H1 (cell line): ENCODE data around the gene SVOPL. TPM values are rescaled to one million over a fixed set of nuclear protein-coding genes. Genes with fewer than 3 reads are reported as not detected.

Experiments
- CTCF ChIA-PET: fragments of 300-600 bp; sonication (Branson Sonifier 250); formaldehyde crosslinking; loops from one replicate; lab custom pipeline; 2021; ENCODE audit not compliant: partially characterized antibody; lab: Charles Lee
- POLR2A ChIA-PET: fragments of 300-600 bp; sonication (Branson Sonifier 250); formaldehyde crosslinking; loops from one replicate; lab custom pipeline; 2021; ENCODE audit warnings: inconsistent platforms; ENCODE audit not compliant: partially characterized antibody; lab: Charles Lee
- DNase-seq, 2 experiments: peaks; one replicate each; pipeline versions ENCODE4 v3.0.0 to v3.0.0-alpha.2; 2010 to 2022; ENCODE audit warnings: low spot score in 2 of 2, low read depth in 1 of 2, mixed read lengths in 1 of 2
- FAIRE-seq: peaks from 2 replicates; lab custom pipeline; 2011; peaks lifted over from hg19 to GRCh38; lab: Jason Lieb, UNC
- H2AFZ ChIP-seq: 2 replicates; pipeline ENCODE4 v1.8.1; 2012; ENCODE audit warnings: low read length, inconsistent platforms
- H2AK5ac ChIP-seq: 2 replicates; pipeline ENCODE4 v1.6.1; 2013; ENCODE audit warnings: low read depth, low read length
- H2BK120ac ChIP-seq: replicated peaks from 2 replicates; pipeline ENCODE3; 2013; ENCODE audit warnings: low read depth, low read length, inconsistent platforms
- H2BK12ac ChIP-seq: 2 replicates; pipeline ENCODE4 v1.6.1; 2013; ENCODE audit warnings: low read depth, low read length
- H2BK15ac ChIP-seq: 2 replicates; pipeline ENCODE4 v1.6.1; 2013; ENCODE audit warnings: low read length
- H2BK20ac ChIP-seq: 2 replicates; pipeline ENCODE4 v1.6.1; 2013; ENCODE audit warnings: low read length
- H2BK5ac ChIP-seq: 2 replicates; pipeline ENCODE4 v1.6.1; 2013; ENCODE audit warnings: low read depth, low read length
- H3K14ac ChIP-seq: 2 replicates; pipeline ENCODE4 v1.6.1; 2013; ENCODE audit warnings: inconsistent platforms; ENCODE audit not compliant: insufficient read length
- H3K18ac ChIP-seq: 2 replicates; pipeline ENCODE4 v1.6.1; 2013; ENCODE audit warnings: low read length; ENCODE audit errors: extremely low read depth
- H3K23ac ChIP-seq: 2 replicates; pipeline ENCODE4 v1.6.1; 2013; ENCODE audit warnings: inconsistent platforms; ENCODE audit not compliant: insufficient read length
- H3K23me2 ChIP-seq: 2 replicates; pipeline ENCODE4 v1.6.1; 2013; ENCODE audit warnings: low read depth, low read length
- H3K27ac ChIP-seq: 2 replicates; pipeline ENCODE4 v1.6.1; 2011; ENCODE audit warnings: low read depth, low read length, inconsistent platforms
- H3K27me3 ChIP-seq, 4 experiments: replicated peaks in 1 of 4; 1 replicate in 1 of 4; 2 replicates in 3 of 4; pipeline versions ENCODE4 v1.6.1 to v1.8.1; 2011 to 2013; ENCODE audit warnings: low read length in 3 of 4, mild to moderate bottlenecking in 3 of 4, inconsistent platforms in 2 of 4, mixed read lengths in 2 of 4, moderate library complexity in 1 of 4; ENCODE audit not compliant: control insufficient read depth in 3 of 4, insufficient read depth in 3 of 4; ENCODE audit errors: extremely low read depth in 1 of 4
- H3K36me3 ChIP-seq, 4 experiments: 2 replicates each; pipeline versions ENCODE4 v1.6.1 to v1.8.1; 2011 to 2013; ENCODE audit warnings: mild to moderate bottlenecking in 4 of 4, low read length in 3 of 4, moderate library complexity in 2 of 4, control low read depth in 1 of 4, inconsistent platforms in 1 of 4; ENCODE audit not compliant: insufficient read depth in 4 of 4, control insufficient read depth in 2 of 4
- H3K4ac ChIP-seq: replicated peaks from 2 replicates; pipeline ENCODE3; 2013; ENCODE audit warnings: low read length, low read depth, mixed read lengths, inconsistent platforms; ENCODE audit not compliant: insufficient read length
- H3K4me1 ChIP-seq, 4 experiments: replicated peaks in 1 of 4; 1 replicate in 1 of 4; 2 replicates in 3 of 4; pipeline versions ENCODE4 v1.6.1 to v1.8.1; 2011 to 2013; ENCODE audit warnings: low read length in 3 of 4, inconsistent platforms in 2 of 4, mixed read lengths in 1 of 4; ENCODE audit not compliant: insufficient read depth in 4 of 4, control insufficient read depth in 3 of 4
- H3K4me2 ChIP-seq, 2 experiments: 2 replicates each; pipeline versions ENCODE4 v1.6.1 to v1.8.1; 2011 to 2013; ENCODE audit warnings: low read depth in 2 of 2, low read length in 2 of 2, control low read depth in 1 of 2, inconsistent platforms in 1 of 2, mild to moderate bottlenecking in 1 of 2; ENCODE audit not compliant: insufficient read depth in 1 of 2
- H3K4me3 ChIP-seq, 4 experiments: fragments of 200-600, 300-600 bp in 1 of 4; sonication (generic), shearing (Covaris generic), sonication (Bioruptor Twin) in 1 of 4; 2 replicates each; pipeline versions ENCODE4 v1.5.1 to v1.8.1; 2011 to 2016; ENCODE audit warnings: low read length in 4 of 4, low read depth in 3 of 4, control low read depth in 2 of 4, inconsistent platforms in 2 of 4, mild to moderate bottlenecking in 2 of 4, mixed read lengths in 1 of 4, moderate library complexity in 1 of 4; ENCODE audit not compliant: insufficient read depth in 2 of 4; ENCODE audit errors: extremely low read depth in 1 of 4
- H3K56ac ChIP-seq: replicated peaks from 2 replicates; pipeline ENCODE3; 2013; ENCODE audit warnings: low read depth, mild to moderate bottlenecking, mixed read lengths, low read length, inconsistent platforms; ENCODE audit not compliant: insufficient read length
- H3K79me1 ChIP-seq: 2 replicates; pipeline ENCODE4 v1.6.1; 2013; ENCODE audit warnings: low read depth, low read length, control low read depth
- H3K79me2 ChIP-seq, 2 experiments: 2 replicates each; pipeline versions ENCODE4 v1.6.1 to v1.8.1; 2012 to 2013; ENCODE audit warnings: low read length in 2 of 2, mild to moderate bottlenecking in 2 of 2, inconsistent platforms in 1 of 2; ENCODE audit not compliant: insufficient read depth in 2 of 2, control insufficient read depth in 1 of 2
- H3K9ac ChIP-seq, 4 experiments: replicated peaks in 1 of 4; 1 replicate in 1 of 4; 2 replicates in 3 of 4; pipeline versions ENCODE4 v1.6.1 to v1.8.1; 2011 to 2013; ENCODE audit warnings: low read depth in 3 of 4, low read length in 3 of 4, control low read depth in 2 of 4, mild to moderate bottlenecking in 2 of 4, moderate library complexity in 2 of 4, inconsistent platforms in 1 of 4; ENCODE audit errors: extremely low read depth in 1 of 4
- H3K9me3 ChIP-seq, 2 experiments: 2 replicates each; pipeline versions ENCODE4 v1.6.1 to v1.8.1; 2012 to 2013; ENCODE audit warnings: mild to moderate bottlenecking in 2 of 2, moderate library complexity in 2 of 2, control low read depth in 1 of 2, inconsistent platforms in 1 of 2, low read depth in 1 of 2, low read length in 1 of 2, mixed read lengths in 1 of 2; ENCODE audit not compliant: insufficient read depth in 2 of 2
- H4K20me1 ChIP-seq, 2 experiments: replicated peaks in 1 of 2; 2 replicates each; pipeline versions ENCODE3 to v1.8.1; 2011 to 2013; ENCODE audit warnings: inconsistent platforms in 2 of 2, low read length in 2 of 2, mild to moderate bottlenecking in 1 of 2; ENCODE audit not compliant: insufficient read depth in 2 of 2, control insufficient read depth in 1 of 2
- H4K5ac ChIP-seq: 2 replicates; pipeline ENCODE4 v1.6.1; 2013; ENCODE audit warnings: low read length, low read depth, mixed read lengths, inconsistent platforms; ENCODE audit not compliant: insufficient read length
- H4K8ac ChIP-seq: 2 replicates; pipeline ENCODE4 v1.8.0; 2013; ENCODE audit warnings: mild to moderate bottlenecking, moderate library complexity, low read length, inconsistent platforms; ENCODE audit not compliant: insufficient read depth; ENCODE audit errors: extremely low read depth
- H4K91ac ChIP-seq: replicated peaks from 2 replicates; pipeline ENCODE3; 2013; ENCODE audit warnings: low read length, mixed read lengths, inconsistent platforms; ENCODE audit not compliant: insufficient read length
- FOSL1 ChIP-seq: IDR thresholded peaks from 2 replicates; pipeline ENCODE4 v1.6.1; 2011; ENCODE audit warnings: mild to moderate bottlenecking, low read depth, low read length, moderate library complexity; ENCODE audit not compliant: insufficient read depth
- NRF1 ChIP-seq: IDR thresholded peaks from 2 replicates; pipeline ENCODE4 v1.6.1; 2011; ENCODE audit warnings: mild to moderate bottlenecking, low read depth, low read length, improper control_type of control experiment
- POLR2AphosphoS5 ChIP-seq: IDR thresholded peaks from 2 replicates; pipeline ENCODE4 v1.6.1; 2011; ENCODE audit warnings: low read depth, low read length
- POU5F1 ChIP-seq: IDR thresholded peaks from 2 replicates; pipeline ENCODE4 v1.6.1; 2011; ENCODE audit warnings: low read depth, mild to moderate bottlenecking, low read length, moderate library complexity
- SAP30 ChIP-seq: fragments of 300-600 bp; sonication (generic); IDR thresholded peaks from 2 replicates; pipeline ENCODE4 v1.7.1; 2012; ENCODE audit warnings: low read length, moderate library complexity, mild to moderate bottlenecking, inconsistent platforms; ENCODE audit not compliant: insufficient read depth, insufficient replicate concordance
- WGBS, 2 experiments: shearing (Covaris generic) in 1 of 2; methylation state at CpG; one replicate each; pipeline versions ENCODE4 v1.1.6 to v1.1.7; 2013 to 2015; ENCODE audit warnings: low lambda C conversion rate in 2 of 2, mixed read lengths in 2 of 2, inconsistent platforms in 1 of 2, low coverage in 1 of 2, missing lambda C conversion rate in 1 of 2; ENCODE audit not compliant: insufficient replicate concordance in 2 of 2, insufficient coverage in 1 of 2, insufficient read length in 1 of 2; ENCODE audit errors: extremely low coverage in 1 of 2, missing lambda C conversion rate in 1 of 2; 5-methylcytosine and 5-hydroxymethylcytosine counted together
- polyA plus RNA-seq, 7 experiments: library from polyadenylated mRNA; depleted of rRNA in 3 of 7; stranded (reverse) in 5 of 7; unstranded in 2 of 7; fragments of >200 nt in 5 of 7; fragments of 200-250 nt in 2 of 7; gene quantifications; 1 replicate in 5 of 7; 2 replicates in 1 of 7; 4 replicates in 1 of 7; pipeline versions ENCODE4 v1.2.1 to v1.2.3, GENCODE V29; 2011 to 2013; ENCODE audit warnings: missing spikeins in 2 of 7, mixed read lengths in 2 of 7
- total RNA-seq: library from RNA; stranded (reverse); fragmentation: NEBNext Ultra II Directional; extraction: Animal tissue kit (Norgen Biotek cat#: 25700); gene quantifications from 2 replicates; pipeline ENCODE4 v1.2.1, GENCODE V29; 2021

SVOPL gene
- total and polyA plus RNA-seq, 2 of the 8 experiments (the other 6 are each of a cell fraction or from before 2014, with no cell fraction given), result 1.1 to 1.4 TPM

DNA sequence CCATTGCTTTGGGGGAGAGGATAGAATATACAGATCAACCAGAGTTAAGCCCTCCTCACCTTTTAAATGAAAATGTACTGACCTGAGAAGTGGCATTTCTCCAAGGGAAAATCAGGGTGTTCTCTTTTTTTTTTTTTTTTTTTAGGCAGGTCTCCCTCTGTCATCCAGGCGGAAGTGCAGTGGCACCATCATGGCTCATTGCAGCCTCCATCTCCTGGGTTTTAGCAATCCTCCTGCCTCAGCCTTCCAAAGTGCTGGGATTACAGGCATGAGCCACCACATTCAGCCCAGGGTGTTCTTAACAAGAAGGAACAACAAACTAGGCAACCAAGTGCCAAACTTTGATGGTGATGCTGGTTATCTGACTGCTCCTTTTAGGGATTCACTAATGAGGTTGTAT, 111.0 kb downstream of the SVOPL start:
- 80% methylated on average over 1 of the region's 1 CpG; no CpG with 5 or more reads in 1 of the 2 experiments for WGBS, 2 experiments
- no peak overlapping the region for H3K9ac ChIP-seq
- no peak overlapping the region for H2BK12ac ChIP-seq
- FAIRE-seq, result no peak
- H4K5ac ChIP-seq, result no peak overlapping the region
- H2BK20ac ChIP-seq, result no peak overlapping the region
- no peak overlapping the region for H3K27ac ChIP-seq
- H2BK120ac ChIP-seq, result no peak overlapping the region
- no peak for TF ChIP-seq POU5F1
- no peak for TF ChIP-seq NRF1
- TF ChIP-seq SAP30, result no peak
- TF ChIP-seq FOSL1, result no peak
- peak; percentile 2; the same call in 1 of the 2 replicates for TF ChIP-seq POLR2AphosphoS5
- no peak overlapping the region for H3K23ac ChIP-seq
- H4K91ac ChIP-seq, result no peak overlapping the region
- H3K27me3 ChIP-seq, result no peaks in the 10 kb centered on the region
- no peaks in the 10 kb centered on the region for H3K79me1 ChIP-seq
- H2AFZ ChIP-seq, result no peak overlapping the region
- no peaks in the 10 kb centered on the region for H3K79me2 ChIP-seq
- H3K36me3 ChIP-seq, result peaks cover 4 to 23% (median 14%) of the 10 kb centered on the region in 4 experiments
- H3K9me3 ChIP-seq, result no peaks in the 10 kb centered on the region
- no peak overlapping the region for H2BK5ac ChIP-seq
- DNase-seq, result no peak
- H4K20me1 ChIP-seq, result no peaks in the 10 kb centered on the region
- no peak overlapping the region for H2AK5ac ChIP-seq
- H3K4ac ChIP-seq, result no peak overlapping the region
- H3K4me3 ChIP-seq, result no peak overlapping the region
- ChIA-PET POLR2A (no interaction called here), CTCF (no interaction called here)
- no peak overlapping the region for H3K4me2 ChIP-seq
- H3K18ac ChIP-seq, result no peak overlapping the region
- H3K14ac ChIP-seq, result no peak overlapping the region
- no peaks in the 10 kb centered on the region for H3K23me2 ChIP-seq
- H4K8ac ChIP-seq, result no peak overlapping the region
- H2BK15ac ChIP-seq, result no peak overlapping the region
- no peak overlapping the region for H3K56ac ChIP-seq
- no peaks in the 10 kb centered on the region for H3K4me1 ChIP-seq
